Activated T-cell treated with anti-CD3 and anti-CD28 coated beads for 48 hours (primary cell): ENCODE results near the gene SIK3.

ENCODE experiments used
- DNase-seq: peaks from one replicate; pipeline ENCODE4 v3.0.0-alpha.2; 2020; ENCODE audit warnings: low read depth

The SIK3 gene

DNA sequence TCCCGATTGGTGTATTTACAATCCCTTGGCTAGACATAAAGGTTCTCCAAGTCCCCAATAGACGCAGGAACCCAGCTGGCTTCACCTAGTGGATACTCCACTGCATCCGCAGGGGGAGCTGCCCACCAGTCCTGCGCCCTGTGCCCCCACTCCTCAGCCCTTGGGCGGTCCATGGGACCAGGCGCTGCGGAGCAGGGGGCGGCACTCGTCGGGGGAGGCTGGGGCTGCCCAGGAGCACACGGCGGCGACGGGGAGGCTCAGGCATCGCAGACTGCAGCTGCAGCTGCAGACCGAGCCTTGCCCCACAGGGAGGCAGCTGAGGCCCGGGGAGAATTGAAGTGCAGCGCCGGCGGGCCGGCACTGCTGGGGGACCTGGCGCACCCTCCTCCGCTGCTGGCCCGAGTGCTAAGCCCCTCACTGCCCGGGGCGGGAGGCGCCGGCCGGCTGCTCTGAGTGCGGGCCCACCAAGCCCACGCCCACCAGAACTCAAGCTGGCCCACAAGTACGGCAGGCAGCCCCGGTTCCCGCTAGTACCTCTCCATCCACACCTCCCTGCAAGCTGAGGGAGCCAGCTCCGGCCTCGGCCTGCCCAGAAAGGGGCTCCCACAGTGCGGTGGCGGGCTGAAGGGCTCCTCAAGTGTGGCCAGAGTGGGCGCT is 12.2 kb upstream of the SIK3 start:
- no peak for DNase-seq

GRCh38 chr11:117107701-117108590 is 9.7 kb upstream of the SIK3 start:
- no peak for DNase-seq

GRCh38 chr11:117100556-117100955 is 2.3 kb upstream of the SIK3 start:
- DNase-seq = no peak

DNA sequence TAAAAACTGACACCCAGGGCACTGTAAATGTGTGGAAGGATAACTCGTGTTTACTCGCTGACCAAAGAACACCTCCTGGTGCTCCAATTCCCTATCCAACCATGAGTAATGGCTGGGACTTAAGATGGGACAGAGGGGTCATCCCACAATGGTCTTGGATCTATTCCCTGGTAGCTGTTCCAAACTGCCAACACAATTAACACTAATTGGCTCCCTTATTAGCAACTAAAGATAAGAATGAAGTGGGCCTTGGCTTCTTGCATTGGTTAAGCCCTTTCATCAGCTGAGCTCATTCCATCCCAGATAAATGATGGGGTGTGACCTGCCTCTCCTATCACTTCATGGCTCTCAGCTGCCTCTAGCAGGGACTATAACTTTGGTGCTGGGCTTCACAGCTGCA is 1.5 kb upstream of the SIK3 start:
- DNase-seq = no peak

GRCh38 chr11:117097389-117098268 is 599 bp downstream of the SIK3 start:
- peak; percentile 19 for DNase-seq

GRCh38 chr11:117097014-117097388 is 1.2 kb downstream of the SIK3 start:
- DNase-seq = no peak

DNA sequence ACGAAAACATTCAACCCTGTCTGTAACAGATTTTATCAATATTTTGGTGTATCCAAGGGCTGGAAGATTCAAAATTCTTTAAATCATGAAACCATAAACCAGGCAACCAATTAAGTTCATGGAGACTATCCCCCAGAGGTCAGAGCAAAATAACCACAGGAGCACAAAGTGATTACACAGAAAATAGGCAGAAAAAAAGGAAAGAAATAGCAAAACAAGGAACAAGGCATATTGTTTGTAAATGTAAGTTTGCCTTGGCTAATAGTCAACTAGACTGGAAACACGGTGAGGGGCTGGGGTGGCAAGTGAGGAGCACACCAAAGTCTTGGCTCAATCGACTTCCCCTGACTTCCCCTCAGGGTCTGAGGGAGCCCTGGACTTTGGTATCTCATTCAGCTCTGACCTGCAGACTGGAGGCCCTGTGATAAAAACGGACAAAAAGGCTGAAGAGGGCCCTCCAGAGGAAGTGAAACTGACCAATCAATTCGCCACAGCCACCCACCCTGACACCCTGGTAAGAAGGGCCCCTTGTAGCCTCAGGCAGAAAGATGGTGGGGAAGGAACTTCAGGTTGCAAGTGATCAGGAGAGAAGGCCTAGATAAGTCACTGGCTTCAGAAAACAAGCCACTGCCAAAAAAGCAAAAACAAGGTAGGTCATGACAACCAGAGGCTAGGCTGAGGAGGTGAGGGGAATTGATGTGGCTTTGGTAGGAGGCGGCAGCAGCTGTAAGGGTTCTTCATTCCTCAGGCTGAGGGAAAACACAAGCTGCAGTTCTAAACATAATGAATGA is 1.8 kb downstream of the SIK3 start:
- DNase-seq = peak; percentile 8

- no peak for DNase-seq
These were observed 2.7 kb downstream of the SIK3 start for GRCh38 chr11:117095284-117096161.

- no peak for DNase-seq
These were observed 3.5 kb downstream of the SIK3 start for GRCh38 chr11:117094776-117095175.

GRCh38 chr11:117092951-117093590 is 5.2 kb downstream of the SIK3 start:
- DNase-seq = no peak

- no peak for DNase-seq
These were observed 6.3 kb downstream of the SIK3 start for GRCh38 chr11:117091753-117092477.

- DNase-seq = no peak
These were observed 8.0 kb downstream of the SIK3 start for GRCh38 chr11:117090111-117090706.

DNA sequence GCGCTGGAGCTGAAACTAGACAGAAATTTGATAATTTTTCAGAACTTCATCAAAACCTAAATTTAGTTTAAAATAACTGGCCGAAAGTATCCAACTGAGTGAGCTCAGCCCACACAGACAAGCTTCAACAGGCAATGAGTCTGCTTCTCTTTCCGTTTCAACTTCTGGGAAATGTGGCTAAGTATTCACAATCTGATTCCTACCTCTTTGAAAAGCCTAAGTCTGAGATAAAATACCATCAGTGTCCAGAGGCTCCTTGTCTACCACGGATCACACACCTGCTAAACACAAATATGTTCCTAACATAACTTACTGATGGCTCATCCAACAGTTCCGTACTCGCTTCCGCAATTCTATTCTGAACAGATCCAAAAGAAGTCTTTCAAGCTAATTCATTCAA is 8.5 kb downstream of the SIK3 start:
- no peak for DNase-seq

- DNase-seq = no peak
These were observed 10.8 kb downstream of the SIK3 start for GRCh38 chr11:117087446-117087845.

- no peak for DNase-seq
These were observed 13.2 kb downstream of the SIK3 start for GRCh38 chr11:117084992-117085391.

DNA sequence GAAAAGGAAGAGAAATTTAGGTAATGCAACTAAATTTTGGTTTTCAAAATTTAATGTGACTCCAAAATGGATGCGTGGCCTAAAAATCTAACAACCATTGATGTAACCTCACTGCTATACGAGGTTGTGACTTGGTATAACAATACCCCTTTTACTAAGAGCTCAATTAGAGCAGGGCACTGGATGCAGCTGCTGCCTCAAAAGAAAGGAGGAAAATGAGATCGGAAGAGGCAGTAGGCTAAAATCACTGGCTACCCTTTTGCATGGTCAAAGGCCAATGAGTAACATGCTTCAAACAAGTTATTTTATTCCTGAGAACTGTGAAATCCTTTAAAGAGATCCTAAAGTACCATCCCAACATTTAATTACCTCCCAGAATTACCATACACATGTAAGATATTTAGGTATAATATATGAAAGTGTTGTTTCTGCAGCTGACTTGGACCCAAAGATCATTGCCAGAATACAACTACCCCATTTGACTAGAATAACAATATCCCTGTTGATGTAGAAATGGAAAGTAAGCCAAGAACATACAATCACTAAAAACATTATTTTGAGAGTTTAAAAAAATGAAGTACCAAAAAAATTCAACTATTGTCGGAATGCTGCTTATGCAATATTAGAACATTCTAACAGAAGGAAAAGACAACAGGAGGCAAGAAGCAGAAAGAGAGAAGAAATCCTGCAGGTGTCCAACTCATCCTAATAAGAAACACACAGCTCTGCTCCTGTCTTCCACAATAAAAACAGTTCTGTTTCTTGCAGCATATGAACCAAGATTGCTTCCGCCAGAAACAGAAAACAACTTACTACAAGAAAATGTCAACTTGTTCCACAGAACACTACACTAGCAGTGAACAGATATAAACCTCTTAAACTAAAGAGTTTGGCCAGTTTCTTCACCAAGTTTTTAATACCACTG is 15.0 kb downstream of the SIK3 start:
- DNase-seq = no peak

- DNase-seq = no peak
These were observed 16.3 kb downstream of the SIK3 start for GRCh38 chr11:117081908-117082307.

DNA sequence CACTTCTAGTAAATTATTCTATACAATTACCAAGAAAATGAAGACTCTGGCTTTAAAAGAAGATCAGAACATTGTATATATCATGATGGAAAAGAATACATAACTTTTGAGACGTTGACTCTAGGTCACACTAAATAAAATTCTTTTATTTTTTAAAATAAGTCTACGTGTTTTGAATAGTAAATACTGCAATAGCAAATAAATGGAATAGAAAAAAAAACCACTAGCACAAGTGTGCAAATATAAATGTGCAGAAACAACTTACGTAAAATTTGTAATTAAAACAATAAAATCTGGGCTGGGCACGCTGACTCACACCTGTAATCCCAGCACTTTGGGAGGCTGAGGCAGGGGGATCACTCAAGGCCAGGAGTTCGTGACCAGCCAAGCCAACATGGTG is 17.9 kb downstream of the SIK3 start:
- no peak for DNase-seq
